Lower leg skin (tissue), 3 donors: ENCODE measurements around the gene GPR83.

Experiments used
- CTCF ChIP-seq, 3 donors: fragments of 450-650 bp; IDR thresholded peaks; one replicate each; pipeline ENCODE4 v1.5.1; 2016; ENCODE audit warnings: antibody characterized with exemption in 3 of 3, mild to moderate bottlenecking in 3 of 3, moderate library complexity in 2 of 3
- POLR2A ChIP-seq, 2 donors: fragments of 450-650 bp; IDR thresholded peaks; one replicate each; pipeline ENCODE4 v1.6.1; 2016 to 2017; ENCODE audit warnings: antibody characterized with exemption in 2 of 2, mild to moderate bottlenecking in 1 of 2, moderate library complexity in 1 of 2

GRCh38 chr11:94423507-94423906, 22.3 kb upstream of the GPR83 start:
- TF ChIP-seq POLR2A (IDR thresholded peaks at IDR 0.05) (no peak), CTCF (IDR thresholded peaks at IDR 0.05) (no peak)
